ENCODE data around the gene NUDT14. TPM values are rescaled to one million over a fixed set of nuclear protein-coding genes. Genes with fewer than 3 reads are reported as not detected.

NUDT14 gene
- polyA plus RNA-seq, 1 experiment, result 10.9 TPM

GRCh38 chr14:105152794-105153241 lies 28.3 kb downstream of the NUDT14 start:
- Histone ChIP-seq H3K4me3 (ENCODE audit: low read depth, low read length) (no peak overlapping the region), H3K36me3 (ENCODE audit: control insufficient read depth, insufficient read depth, low read length) (no peaks in the 10 kb centered on the region), H3K27me3 (ENCODE audit: control insufficient read depth, insufficient read depth, low read length) (no peaks in the 10 kb centered on the region)
- no peak for DNase-seq (ENCODE audit: low read depth)
- TF ChIP-seq CTCF (IDR thresholded peaks at IDR 0.05; ENCODE audit: insufficient read depth, low read depth, low read length), result no peak
- CTCF ChIA-PET, result no interaction called here
- POLR2A ChIA-PET, result no interaction called here

- POLR2A ChIA-PET, result no interaction called here
- DNase-seq (ENCODE audit: low read depth), result no peak
- CTCF ChIA-PET, result no interaction called here
- TF ChIP-seq CTCF (IDR thresholded peaks at IDR 0.05; ENCODE audit: insufficient read depth, low read depth, low read length), result no peak
- Histone ChIP-seq H3K27me3 (ENCODE audit: control insufficient read depth, insufficient read depth, low read length) (no peaks in the 10 kb centered on the region), H3K36me3 (ENCODE audit: control insufficient read depth, insufficient read depth, low read length) (no peaks in the 10 kb centered on the region), H3K4me3 (ENCODE audit: low read depth, low read length) (no peak overlapping the region)
These were observed 29.0 kb downstream of the NUDT14 start for GRCh38 chr14:105151838-105152793.

GRCh38 chr14:105151084-105151837 lies 29.9 kb downstream of the NUDT14 start:
- no peak overlapping the region for H3K4me3 ChIP-seq (ENCODE audit: low read depth, low read length)

GRCh38 chr14:105150368-105151083 lies 30.6 kb downstream of the NUDT14 start:
- TF ChIP-seq CTCF (IDR thresholded peaks at IDR 0.05; ENCODE audit: insufficient read depth, low read depth, low read length), result no peak
- CTCF ChIA-PET, result no interaction called here
- H3K27me3 ChIP-seq (ENCODE audit: control insufficient read depth, insufficient read depth, low read length), result no peaks in the 10 kb centered on the region
- POLR2A ChIA-PET, result no interaction called here
- no peaks in the 10 kb centered on the region for H3K36me3 ChIP-seq (ENCODE audit: control insufficient read depth, insufficient read depth, low read length)
- H3K4me3 ChIP-seq (ENCODE audit: low read depth, low read length), result no peak overlapping the region
- no peak for DNase-seq (ENCODE audit: low read depth)

More at GRCh38 chr14:105151084-105151837, 29.9 kb downstream of the NUDT14 start:
- ChIA-PET CTCF (no interaction called here), POLR2A (no interaction called here)
- H3K27me3 ChIP-seq (ENCODE audit: control insufficient read depth, insufficient read depth, low read length), result no peaks in the 10 kb centered on the region
- no peaks in the 10 kb centered on the region for H3K36me3 ChIP-seq (ENCODE audit: control insufficient read depth, insufficient read depth, low read length)
- no peak for TF ChIP-seq CTCF (IDR thresholded peaks at IDR 0.05; ENCODE audit: insufficient read depth, low read depth, low read length)
- no peak for DNase-seq (ENCODE audit: low read depth)

GRCh38 chr14:105150026-105150367 lies 31.1 kb downstream of the NUDT14 start:
- Histone ChIP-seq H3K36me3 (ENCODE audit: control insufficient read depth, insufficient read depth, low read length) (no peaks in the 10 kb centered on the region), H3K27me3 (ENCODE audit: control insufficient read depth, insufficient read depth, low read length) (no peaks in the 10 kb centered on the region), H3K4me3 (ENCODE audit: low read depth, low read length) (no peak overlapping the region)
- CTCF ChIA-PET, result no interaction called here
- TF ChIP-seq CTCF (IDR thresholded peaks at IDR 0.05; ENCODE audit: insufficient read depth, low read depth, low read length), result no peak
- POLR2A ChIA-PET, result no interaction called here
- no peak for DNase-seq (ENCODE audit: low read depth)

Data from BJ (cell line).